Parathyroid adenoma (tissue), 2 donors: ENCODE measurements around the gene IKZF2.

Experiments
- H2AFZ ChIP-seq: fragments of 300-600 bp; sonication (generic); one replicate; pipeline ENCODE4 v1.7.0; 2017; ENCODE audit warnings: antibody characterized with exemption, mild to moderate bottlenecking
- H3K27ac ChIP-seq: fragments of 300-600 bp; sonication (generic); one replicate; pipeline ENCODE4 v1.7.0; 2017
- H3K27me3 ChIP-seq: fragments of 300-600 bp; sonication (generic); one replicate; pipeline ENCODE4 v1.7.0; 2017; ENCODE audit warnings: low read length; ENCODE audit not compliant: control insufficient read depth, insufficient read depth
- H3K36me3 ChIP-seq: fragments of 300-600 bp; sonication (generic); one replicate; pipeline ENCODE4 v1.7.0; 2017; ENCODE audit warnings: low read length; ENCODE audit not compliant: control insufficient read depth, insufficient read depth
- H3K4me1 ChIP-seq: fragments of 300-600 bp; sonication (generic); one replicate; pipeline ENCODE4 v1.7.0; 2017; ENCODE audit warnings: control low read depth
- H3K4me2 ChIP-seq: fragments of 300-600 bp; sonication (generic); one replicate; pipeline ENCODE4 v1.7.0; 2017; ENCODE audit warnings: low read length
- H3K4me3 ChIP-seq: fragments of 300-600 bp; sonication (generic); one replicate; pipeline ENCODE4 v1.7.0; 2017; ENCODE audit warnings: low read depth, low read length
- H3K79me2 ChIP-seq: fragments of 300-600 bp; sonication (generic); one replicate; pipeline ENCODE4 v1.7.0; 2017; ENCODE audit warnings: control low read depth
- H3K9ac ChIP-seq: fragments of 300-600 bp; sonication (generic); one replicate; pipeline ENCODE4 v1.7.0; 2017; ENCODE audit warnings: mild to moderate bottlenecking
- H3K9me3 ChIP-seq: fragments of 300-600 bp; sonication (generic); one replicate; pipeline ENCODE4 v1.7.0; 2017; ENCODE audit warnings: low read length; ENCODE audit not compliant: control insufficient read depth
- TF ChIP-seq, protein P1 (sequence below): fragments of 300-600 bp; sonication (generic); IDR thresholded peaks from one replicate; pipeline ENCODE4 v1.7.0; 2017; ENCODE audit warnings: antibody characterized with exemption, mild to moderate bottlenecking
- donor health status: primary hyperparathyroidism.

The IKZF2 gene

DNA sequence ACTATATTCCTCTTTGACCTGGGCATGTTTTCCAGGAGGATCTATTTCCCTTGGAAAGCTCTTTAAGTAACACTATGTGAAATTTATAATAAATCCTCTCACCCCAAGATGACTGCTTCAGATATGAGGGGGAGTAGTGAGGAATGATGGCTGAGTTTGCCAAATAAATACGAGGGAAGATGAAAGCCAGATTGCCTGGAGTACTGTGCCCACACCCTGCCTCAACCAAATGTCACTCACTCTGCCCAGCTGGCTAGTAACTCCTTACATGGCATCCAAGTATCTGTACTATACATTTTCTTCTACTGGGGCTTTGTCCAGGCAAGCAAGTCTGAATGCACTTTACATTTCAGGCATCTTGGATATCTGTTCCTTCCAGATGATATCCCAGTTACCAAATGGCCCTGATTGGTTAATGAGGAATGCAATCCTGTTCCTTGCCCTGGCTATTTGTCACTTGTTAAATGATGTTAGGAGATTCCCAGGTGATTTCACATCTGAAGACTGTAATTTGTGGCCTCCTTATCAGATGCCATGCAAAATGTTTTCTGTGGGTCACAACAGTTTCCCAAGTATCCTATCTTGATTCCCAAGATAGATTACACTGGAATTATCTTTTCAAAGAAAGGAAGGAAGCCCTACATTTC is 191.8 kb downstream of the IKZF2 start:
- Histone ChIP-seq H3K4me2 (no peak overlapping the region), H3K27ac (no peak overlapping the region), H3K4me3 (no peak overlapping the region), H3K27me3 (no peaks in the 10 kb centered on the region), H2AFZ (peak overlapping the region; percentile 10), H3K9me3 (no peaks in the 10 kb centered on the region), H3K9ac (no peak overlapping the region), H3K36me3 (no peaks in the 10 kb centered on the region), H3K4me1 (peaks cover 17% of the 10 kb centered on the region), H3K79me2 (no peaks in the 10 kb centered on the region)
- TF ChIP-seq, protein P1, sequence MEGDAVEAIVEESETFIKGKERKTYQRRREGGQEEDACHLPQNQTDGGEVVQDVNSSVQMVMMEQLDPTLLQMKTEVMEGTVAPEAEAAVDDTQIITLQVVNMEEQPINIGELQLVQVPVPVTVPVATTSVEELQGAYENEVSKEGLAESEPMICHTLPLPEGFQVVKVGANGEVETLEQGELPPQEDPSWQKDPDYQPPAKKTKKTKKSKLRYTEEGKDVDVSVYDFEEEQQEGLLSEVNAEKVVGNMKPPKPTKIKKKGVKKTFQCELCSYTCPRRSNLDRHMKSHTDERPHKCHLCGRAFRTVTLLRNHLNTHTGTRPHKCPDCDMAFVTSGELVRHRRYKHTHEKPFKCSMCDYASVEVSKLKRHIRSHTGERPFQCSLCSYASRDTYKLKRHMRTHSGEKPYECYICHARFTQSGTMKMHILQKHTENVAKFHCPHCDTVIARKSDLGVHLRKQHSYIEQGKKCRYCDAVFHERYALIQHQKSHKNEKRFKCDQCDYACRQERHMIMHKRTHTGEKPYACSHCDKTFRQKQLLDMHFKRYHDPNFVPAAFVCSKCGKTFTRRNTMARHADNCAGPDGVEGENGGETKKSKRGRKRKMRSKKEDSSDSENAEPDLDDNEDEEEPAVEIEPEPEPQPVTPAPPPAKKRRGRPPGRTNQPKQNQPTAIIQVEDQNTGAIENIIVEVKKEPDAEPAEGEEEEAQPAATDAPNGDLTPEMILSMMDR = no peak

DNA sequence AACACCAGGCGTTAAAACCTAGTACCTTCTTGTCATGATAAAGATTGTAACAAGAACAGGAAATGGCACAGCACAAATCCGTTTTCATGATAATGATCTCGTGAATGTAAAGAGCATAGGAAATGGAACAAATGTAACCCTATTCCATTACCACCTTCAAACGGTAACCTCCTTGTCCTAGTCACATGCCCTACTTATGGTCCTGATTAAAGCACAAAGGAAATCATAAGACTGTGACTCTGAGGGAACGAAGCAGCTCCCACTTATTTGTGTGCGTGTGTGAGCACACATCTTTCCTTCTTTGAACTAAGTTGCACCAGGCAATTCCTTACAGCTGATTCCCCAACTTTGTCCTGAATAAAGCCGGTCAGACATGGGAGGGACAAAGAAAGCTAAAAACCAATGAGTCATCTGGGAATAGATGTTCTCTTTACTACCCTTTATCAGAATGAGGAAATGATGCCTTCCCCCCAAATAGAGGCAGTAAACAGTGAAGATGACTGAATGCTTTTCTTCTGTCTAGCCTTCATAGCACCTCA is 192.6 kb downstream of the IKZF2 start:
- TF ChIP-seq, protein P1 = no peak
- Histone ChIP-seq H3K4me1 (peaks cover 17% of the 10 kb centered on the region), H3K79me2 (no peaks in the 10 kb centered on the region), H3K9ac (no peak overlapping the region), H3K27ac (no peak overlapping the region), H2AFZ (no peak overlapping the region), H3K27me3 (no peaks in the 10 kb centered on the region), H3K4me3 (no peak overlapping the region), H3K4me2 (no peak overlapping the region), H3K9me3 (no peaks in the 10 kb centered on the region), H3K36me3 (no peaks in the 10 kb centered on the region)

DNA sequence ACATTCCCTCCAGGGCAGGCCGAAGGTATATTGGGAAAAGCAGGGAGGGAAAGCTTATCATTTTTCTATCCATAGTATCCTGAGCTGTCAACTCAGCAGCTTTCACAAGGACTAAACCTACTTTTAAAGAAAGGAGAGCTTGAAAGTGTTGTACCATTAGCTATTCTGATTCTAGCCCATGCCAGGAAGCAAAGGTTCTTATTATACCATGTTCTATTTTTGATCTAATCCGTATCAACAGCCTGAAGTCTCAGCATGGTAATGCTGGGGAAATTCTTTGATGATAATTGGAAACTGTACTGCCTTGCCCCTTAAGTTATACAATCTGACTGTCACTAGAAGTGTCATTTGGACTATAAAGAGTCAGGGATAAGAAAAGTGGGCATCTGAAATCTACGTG is 193.3 kb downstream of the IKZF2 start:
- H3K4me3 ChIP-seq = no peak overlapping the region
- H3K27me3 ChIP-seq = no peaks in the 10 kb centered on the region
- H3K4me2 ChIP-seq = no peak overlapping the region
- no peak overlapping the region for H3K9ac ChIP-seq
- H3K79me2 ChIP-seq = no peaks in the 10 kb centered on the region
- H2AFZ ChIP-seq = peak overlapping the region; percentile 35
- H3K4me1 ChIP-seq = peaks cover 17% of the 10 kb centered on the region
- H3K27ac ChIP-seq = no peak overlapping the region
- H3K36me3 ChIP-seq = no peaks in the 10 kb centered on the region
- TF ChIP-seq, protein P1 = no peak
- H3K9me3 ChIP-seq = no peaks in the 10 kb centered on the region

DNA sequence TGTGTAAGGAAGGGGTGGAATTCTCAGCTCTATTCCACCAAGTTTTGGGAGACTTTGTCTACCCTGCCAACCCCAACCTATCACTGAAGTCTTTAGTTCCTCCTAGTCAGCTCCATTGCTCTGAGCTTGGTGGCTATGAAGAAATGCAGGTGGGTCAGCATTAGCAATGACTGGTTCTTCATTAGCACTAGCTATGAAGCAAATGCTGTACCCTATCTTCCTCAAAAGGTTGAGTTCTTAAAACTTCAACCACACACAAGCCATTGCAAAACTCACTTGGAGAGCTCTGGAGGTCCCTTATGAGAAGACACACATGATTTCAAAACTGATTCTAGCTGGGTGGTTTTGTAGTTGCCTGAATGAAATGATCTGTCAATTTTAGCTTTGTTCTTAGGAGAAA is 193.8 kb downstream of the IKZF2 start:
- Histone ChIP-seq H3K4me1 (peaks cover 17% of the 10 kb centered on the region), H3K9ac (no peak overlapping the region), H3K9me3 (no peaks in the 10 kb centered on the region), H3K4me3 (no peak overlapping the region), H3K4me2 (no peak overlapping the region), H3K27ac (no peak overlapping the region), H3K27me3 (no peaks in the 10 kb centered on the region), H3K36me3 (no peaks in the 10 kb centered on the region), H2AFZ (peak overlapping the region; percentile 35), H3K79me2 (no peaks in the 10 kb centered on the region)
- TF ChIP-seq, protein P1 = no peak
